PC-3 (cell line): ENCODE measurements around the gene STAU1.

Source experiments
- EZH2 ChIP-seq: fragments of 300-600 bp; sonication (generic); IDR thresholded peaks from one replicate; pipeline ENCODE4 v1.6.1; 2017; ENCODE audit warnings: antibody characterized with exemption, mild to moderate bottlenecking, low read length; ENCODE audit not compliant: unreplicated experiment
- EZH2phosphoT487 ChIP-seq: fragments of 300-600 bp; sonication (generic); IDR thresholded peaks from 2 replicates; pipeline ENCODE4 v1.6.1; 2018; ENCODE audit warnings: mild to moderate bottlenecking, antibody characterized with exemption, low read length, borderline replicate concordance
- TF ChIP-seq, protein P1 (sequence below): fragments of 300-600 bp; sonication (generic); conservative IDR thresholded peaks from 2 replicates; pipeline ENCODE4 v1.5.1; 2017; ENCODE audit warnings: antibody characterized with exemption, low read depth, mild to moderate bottlenecking, low read length

DNA sequence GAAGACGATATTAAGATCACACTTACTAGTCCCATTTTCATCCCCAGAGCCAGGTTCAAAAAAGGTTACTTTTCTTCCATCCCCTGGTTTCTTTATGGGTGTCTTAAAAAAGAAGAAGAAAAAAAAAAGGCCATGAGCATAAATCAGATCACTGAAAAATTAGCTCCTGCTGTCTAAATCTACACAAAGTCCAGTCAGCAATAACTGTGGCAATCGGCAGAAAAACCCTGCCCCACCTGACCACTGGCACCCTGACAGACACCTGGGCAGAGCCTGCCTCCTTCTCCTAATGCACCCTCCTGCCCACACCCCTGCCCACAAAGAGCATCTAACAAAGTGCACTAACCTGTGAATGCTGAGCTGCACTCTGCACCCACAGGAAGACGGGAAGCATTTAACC, 69.8 kb downstream of the STAU1 start:
- TF ChIP-seq, protein P1, sequence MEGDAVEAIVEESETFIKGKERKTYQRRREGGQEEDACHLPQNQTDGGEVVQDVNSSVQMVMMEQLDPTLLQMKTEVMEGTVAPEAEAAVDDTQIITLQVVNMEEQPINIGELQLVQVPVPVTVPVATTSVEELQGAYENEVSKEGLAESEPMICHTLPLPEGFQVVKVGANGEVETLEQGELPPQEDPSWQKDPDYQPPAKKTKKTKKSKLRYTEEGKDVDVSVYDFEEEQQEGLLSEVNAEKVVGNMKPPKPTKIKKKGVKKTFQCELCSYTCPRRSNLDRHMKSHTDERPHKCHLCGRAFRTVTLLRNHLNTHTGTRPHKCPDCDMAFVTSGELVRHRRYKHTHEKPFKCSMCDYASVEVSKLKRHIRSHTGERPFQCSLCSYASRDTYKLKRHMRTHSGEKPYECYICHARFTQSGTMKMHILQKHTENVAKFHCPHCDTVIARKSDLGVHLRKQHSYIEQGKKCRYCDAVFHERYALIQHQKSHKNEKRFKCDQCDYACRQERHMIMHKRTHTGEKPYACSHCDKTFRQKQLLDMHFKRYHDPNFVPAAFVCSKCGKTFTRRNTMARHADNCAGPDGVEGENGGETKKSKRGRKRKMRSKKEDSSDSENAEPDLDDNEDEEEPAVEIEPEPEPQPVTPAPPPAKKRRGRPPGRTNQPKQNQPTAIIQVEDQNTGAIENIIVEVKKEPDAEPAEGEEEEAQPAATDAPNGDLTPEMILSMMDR, result no peak
- TF ChIP-seq EZH2, result no peak
- no peak for TF ChIP-seq EZH2phosphoT487
